IPS DF 19.7 (cell line): ENCODE measurements around the gene SSUH2.
"Not testable (repeated sequence)": the region's sequence is repeated elsewhere in the genome, so short reads cannot be mapped to it uniquely, and the experiment has no call there.

Source experiments
- DNase-seq: peaks from one replicate; pipeline ENCODE4 v3.0.0-alpha.2; 2013; ENCODE audit warnings: low read depth, low spot score

The SSUH2 gene

GRCh38 chr3:8659242-8659641 is 14.6 kb upstream of the SSUH2 start:
- DNase-seq = no peak

- no peak for DNase-seq
Observed at GRCh38 chr3:8658306-8659212, 14.0 kb upstream of the SSUH2 start.

- DNase-seq = no peak
Observed at GRCh38 chr3:8657804-8658305, 13.3 kb upstream of the SSUH2 start.

- no peak for DNase-seq
Observed at GRCh38 chr3:8656240-8656639, 11.6 kb upstream of the SSUH2 start.

DNA sequence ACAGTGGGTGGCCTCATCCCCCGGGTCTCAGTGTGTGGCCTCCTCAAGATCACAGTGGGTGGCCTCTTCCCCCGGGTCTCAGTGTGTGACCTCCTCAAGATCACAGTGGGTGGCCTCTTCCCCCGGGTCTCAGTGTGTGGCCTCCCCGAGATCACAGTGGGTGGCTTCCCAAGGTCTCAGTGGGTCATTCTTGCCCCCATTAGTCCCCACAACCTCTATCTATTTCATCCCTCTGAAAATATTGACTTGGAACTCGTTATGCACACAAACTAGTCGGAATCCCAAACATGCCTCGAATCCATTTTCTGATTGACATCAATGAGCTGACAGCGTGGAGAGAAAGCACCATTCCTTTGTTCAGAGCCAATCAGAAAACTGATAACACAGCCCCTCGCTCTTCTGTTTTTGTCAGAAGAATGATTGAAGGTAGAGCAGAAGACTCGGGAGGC is 10.8 kb upstream of the SSUH2 start:
- DNase-seq = no peak

- DNase-seq = not testable (repeated sequence)
Observed at GRCh38 chr3:8654572-8655329, 10.2 kb upstream of the SSUH2 start.

GRCh38 chr3:8653800-8654408 is 9.3 kb upstream of the SSUH2 start:
- no peak for DNase-seq

DNA sequence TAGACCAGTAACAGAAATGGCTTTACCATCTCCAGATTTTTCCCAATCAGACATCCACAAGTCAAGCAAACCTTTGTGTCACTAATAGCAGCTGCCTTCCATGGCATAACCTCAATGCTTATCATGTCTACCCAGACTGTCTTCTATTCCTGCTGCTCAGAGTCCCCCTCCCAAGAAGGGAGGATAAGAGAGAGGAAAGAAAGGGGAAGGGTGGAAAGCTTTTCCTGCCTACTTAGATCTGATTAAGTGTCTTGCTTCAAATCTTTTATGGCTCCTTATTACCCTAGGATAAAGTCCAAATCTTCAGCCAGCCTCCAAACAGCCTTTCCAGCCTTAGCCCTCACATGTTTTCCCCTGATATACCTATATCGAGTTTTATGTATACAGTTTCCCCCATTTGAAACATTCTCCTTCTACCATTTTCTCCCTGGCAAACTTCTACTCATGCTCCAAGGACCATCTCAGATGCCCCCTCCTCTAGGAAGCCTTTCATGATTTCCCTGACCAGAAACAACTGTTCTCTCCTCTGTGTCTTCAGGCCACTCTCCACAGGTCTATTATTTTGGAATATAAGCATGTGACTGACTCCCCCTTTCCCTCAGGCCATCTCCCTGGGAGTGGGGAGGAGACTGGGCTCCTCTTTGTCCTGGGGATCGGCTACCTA is 7.9 kb upstream of the SSUH2 start:
- no peak for DNase-seq

- DNase-seq = no peak
Observed at GRCh38 chr3:8651418-8652323, 7.1 kb upstream of the SSUH2 start.

- no peak for DNase-seq
Observed at GRCh38 chr3:8650583-8651416, 6.2 kb upstream of the SSUH2 start.

- no peak for DNase-seq
Observed at GRCh38 chr3:8649757-8650156, 5.2 kb upstream of the SSUH2 start.

GRCh38 chr3:8648909-8649741 is 4.5 kb upstream of the SSUH2 start:
- no peak for DNase-seq

GRCh38 chr3:8647137-8647985 is 2.8 kb upstream of the SSUH2 start:
- DNase-seq = no peak

GRCh38 chr3:8646313-8646938 is 1.8 kb upstream of the SSUH2 start:
- DNase-seq = no peak

GRCh38 chr3:8645712-8646111 is 1.1 kb upstream of the SSUH2 start:
- no peak for DNase-seq

- DNase-seq = no peak
Observed at GRCh38 chr3:8643693-8644365, 769 bp downstream of the SSUH2 start.

GRCh38 chr3:8642001-8642400 is 2.6 kb downstream of the SSUH2 start:
- DNase-seq = no peak
